D721Med (cell line): ENCODE measurements around the gene SPECC1L.

Experiments used
- DNase-seq: peaks from one replicate; pipeline ENCODE4 v3.0.0; 2011; ENCODE audit warnings: low spot score; ENCODE audit not compliant: insufficient read length
- FAIRE-seq: peaks from 2 replicates; lab custom pipeline; 2011; peaks lifted over from hg19 to GRCh38; lab: Jason Lieb, UNC
- TF ChIP-seq, protein P1 (sequence below): IDR thresholded peaks from 2 replicates; pipeline ENCODE4 v1.5.1; 2012; ENCODE audit warnings: mild to moderate bottlenecking, control low read depth; ENCODE audit not compliant: insufficient read depth; ENCODE audit errors: missing control alignments

The SPECC1L gene

DNA sequence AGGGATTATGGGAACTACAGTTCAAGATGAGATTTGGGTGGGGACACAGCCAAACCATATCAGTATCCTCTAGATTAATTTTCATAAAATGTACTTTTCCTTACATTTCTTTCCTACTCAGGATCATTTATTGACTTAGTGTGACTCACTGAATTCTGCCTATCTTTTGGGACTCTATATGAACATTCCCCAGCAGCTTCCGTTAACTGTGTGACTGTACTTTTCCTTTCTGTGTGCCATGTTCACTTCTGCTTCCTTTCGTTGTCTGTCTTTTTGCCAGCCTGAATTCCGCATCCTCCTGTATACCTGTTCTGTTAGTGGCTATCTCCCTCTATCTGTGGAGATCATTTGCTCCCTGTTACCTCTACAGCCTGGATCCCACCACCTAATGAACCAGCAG, 48.8 kb downstream of the SPECC1L start:
- DNase-seq = no peak
- no peak for FAIRE-seq
- TF ChIP-seq, protein P1, sequence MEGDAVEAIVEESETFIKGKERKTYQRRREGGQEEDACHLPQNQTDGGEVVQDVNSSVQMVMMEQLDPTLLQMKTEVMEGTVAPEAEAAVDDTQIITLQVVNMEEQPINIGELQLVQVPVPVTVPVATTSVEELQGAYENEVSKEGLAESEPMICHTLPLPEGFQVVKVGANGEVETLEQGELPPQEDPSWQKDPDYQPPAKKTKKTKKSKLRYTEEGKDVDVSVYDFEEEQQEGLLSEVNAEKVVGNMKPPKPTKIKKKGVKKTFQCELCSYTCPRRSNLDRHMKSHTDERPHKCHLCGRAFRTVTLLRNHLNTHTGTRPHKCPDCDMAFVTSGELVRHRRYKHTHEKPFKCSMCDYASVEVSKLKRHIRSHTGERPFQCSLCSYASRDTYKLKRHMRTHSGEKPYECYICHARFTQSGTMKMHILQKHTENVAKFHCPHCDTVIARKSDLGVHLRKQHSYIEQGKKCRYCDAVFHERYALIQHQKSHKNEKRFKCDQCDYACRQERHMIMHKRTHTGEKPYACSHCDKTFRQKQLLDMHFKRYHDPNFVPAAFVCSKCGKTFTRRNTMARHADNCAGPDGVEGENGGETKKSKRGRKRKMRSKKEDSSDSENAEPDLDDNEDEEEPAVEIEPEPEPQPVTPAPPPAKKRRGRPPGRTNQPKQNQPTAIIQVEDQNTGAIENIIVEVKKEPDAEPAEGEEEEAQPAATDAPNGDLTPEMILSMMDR = no peak

DNA sequence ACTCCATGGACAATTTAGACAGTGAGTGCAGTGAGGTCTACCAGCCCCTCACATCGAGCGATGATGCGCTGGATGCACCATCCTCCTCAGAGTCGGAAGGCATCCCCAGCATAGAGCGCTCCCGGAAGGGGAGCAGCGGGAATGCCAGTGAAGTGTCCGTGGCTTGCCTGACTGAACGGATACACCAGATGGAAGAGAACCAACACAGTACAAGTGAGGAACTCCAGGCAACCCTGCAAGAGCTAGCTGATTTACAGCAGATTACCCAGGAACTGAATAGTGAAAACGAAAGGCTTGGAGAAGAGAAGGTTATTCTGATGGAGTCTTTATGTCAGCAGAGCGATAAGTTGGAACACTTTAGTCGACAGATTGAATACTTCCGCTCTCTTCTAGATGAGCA, 51.4 kb downstream of the SPECC1L start:
- TF ChIP-seq, protein P1 = no peak

DNA sequence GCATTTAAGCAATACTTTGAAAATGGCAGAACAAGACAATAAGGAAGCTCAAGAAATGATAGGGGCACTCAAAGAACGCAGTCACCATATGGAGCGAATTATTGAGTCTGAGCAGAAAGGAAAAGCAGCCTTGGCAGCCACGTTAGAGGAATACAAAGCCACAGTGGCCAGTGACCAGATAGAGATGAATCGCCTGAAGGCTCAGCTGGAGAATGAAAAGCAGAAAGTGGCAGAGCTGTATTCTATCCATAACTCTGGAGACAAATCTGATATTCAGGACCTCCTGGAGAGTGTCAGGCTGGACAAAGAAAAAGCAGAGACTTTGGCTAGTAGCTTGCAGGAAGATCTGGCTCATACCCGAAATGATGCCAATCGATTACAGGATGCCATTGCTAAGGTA, 51.9 kb downstream of the SPECC1L start:
- TF ChIP-seq, protein P1 = no peak

More for the DNA sequence above, 51.4 kb downstream of the SPECC1L start:
- FAIRE-seq (no peak), DNase-seq (no peak)

DNA sequence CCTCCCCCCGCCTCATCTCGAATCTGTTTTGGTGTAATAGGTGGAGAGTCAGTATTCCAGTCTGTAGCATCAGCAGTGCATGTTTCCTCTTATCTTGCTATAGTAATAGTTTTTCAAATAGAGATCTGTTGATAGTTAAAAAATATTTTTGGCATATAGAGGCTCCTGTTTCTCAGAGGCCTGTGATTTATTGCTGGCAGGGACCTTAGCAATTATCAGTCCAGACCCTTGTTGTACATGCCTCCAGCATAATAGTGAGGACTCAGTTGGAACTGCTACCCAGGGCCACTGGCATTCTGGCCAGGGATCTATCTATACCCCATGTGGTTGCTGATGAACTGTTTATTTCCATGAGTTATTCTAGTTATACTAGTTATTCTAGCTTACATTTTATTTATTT, 52.6 kb downstream of the SPECC1L start:
- DNase-seq = no peak
- no peak for FAIRE-seq
- TF ChIP-seq, protein P1 = no peak

More for the DNA sequence above, 51.9 kb downstream of the SPECC1L start:
- DNase-seq (no peak), FAIRE-seq (no peak)

DNA sequence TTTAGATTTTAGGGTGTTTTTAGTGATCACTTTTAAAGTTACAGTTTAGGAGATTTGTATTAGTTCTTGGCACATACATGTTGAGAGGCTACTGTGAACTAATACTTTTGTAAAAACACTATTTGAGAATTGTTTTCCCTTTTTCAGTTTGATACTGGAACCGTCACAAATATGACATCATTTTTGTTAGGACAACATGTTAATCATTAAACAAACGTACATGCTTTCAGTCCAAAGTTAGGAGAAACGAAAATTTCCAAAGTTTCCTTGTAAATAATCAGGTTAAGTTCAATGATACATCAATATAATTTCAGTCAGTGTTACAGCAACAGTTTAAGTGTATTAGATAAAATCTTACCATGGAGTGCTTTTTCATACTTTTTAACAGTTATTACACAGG, 53.1 kb downstream of the SPECC1L start:
- TF ChIP-seq, protein P1 = no peak
- DNase-seq (no peak), FAIRE-seq (peak; percentile 41)

DNA sequence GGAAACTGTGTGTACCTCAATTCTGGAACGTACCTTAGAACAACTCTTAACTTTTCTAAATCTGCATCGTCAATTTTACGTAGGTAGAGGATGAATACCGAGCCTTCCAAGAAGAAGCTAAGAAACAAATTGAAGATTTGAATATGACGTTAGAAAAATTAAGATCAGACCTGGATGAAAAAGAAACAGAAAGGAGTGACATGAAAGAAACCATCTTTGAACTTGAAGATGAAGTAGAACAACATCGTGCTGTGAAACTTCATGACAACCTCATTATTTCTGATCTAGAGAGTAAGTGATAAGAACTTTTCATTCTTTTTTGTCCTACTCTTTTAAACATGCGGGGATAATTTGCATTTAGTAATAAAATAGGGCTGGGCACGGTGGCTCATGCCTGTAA, 53.5 kb downstream of the SPECC1L start:
- TF ChIP-seq, protein P1 = no peak
- DNase-seq (no peak), FAIRE-seq (no peak)

DNA sequence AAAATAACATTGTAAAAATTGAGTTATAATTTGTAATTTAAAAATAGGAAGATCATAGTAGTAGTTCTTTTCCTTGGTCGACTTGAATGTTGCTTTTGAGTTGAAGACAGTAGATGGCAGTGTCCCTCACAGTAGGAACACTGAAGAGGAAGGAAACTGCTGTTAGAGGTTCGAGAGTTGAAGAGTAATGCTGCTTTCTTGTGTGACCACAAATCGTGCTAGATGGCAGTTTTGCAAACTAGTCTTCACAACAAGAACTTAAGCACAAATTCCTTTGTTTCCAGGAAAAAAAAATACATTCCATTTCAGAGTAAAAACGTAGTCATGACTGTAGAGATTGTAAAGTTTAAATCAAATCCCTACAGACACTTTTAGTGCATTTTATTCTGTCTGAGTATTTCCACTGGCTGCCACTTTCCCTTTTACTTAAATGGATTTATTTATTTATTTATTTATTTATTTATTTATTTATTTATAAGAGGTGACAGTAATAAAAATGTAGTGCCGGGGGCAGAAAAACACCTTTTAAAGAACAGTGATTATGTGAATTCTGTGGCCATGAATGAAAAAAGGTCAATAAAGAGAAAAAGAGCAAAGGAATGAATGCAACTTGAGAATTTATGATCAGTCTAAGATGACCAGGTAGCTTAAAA, 54.6 kb downstream of the SPECC1L start:
- FAIRE-seq = peak; percentile 91
- TF ChIP-seq, protein P1 = peak; percentile 83
- peak; percentile 19 for DNase-seq
